Brain microvascular endothelial cell (primary cell): Measurements from ENCODE around the gene DSC2.

ENCODE experiments used
- DNase-seq: peaks from one replicate; pipeline ENCODE4 v3.0.0-alpha.2; 2020
- H3K27ac ChIP-seq: fragments of 250-450 bp; sonication (Bioruptor Pico); 2 replicates; pipeline ENCODE4 v1.5.1; 2020; ENCODE audit warnings: mild to moderate bottlenecking, moderate library complexity
- H3K27me3 ChIP-seq: fragments of 250-450 bp; sonication (Bioruptor Pico); replicated peaks from 2 replicates; pipeline ENCODE4 v1.5.1; 2020; ENCODE audit warnings: mild to moderate bottlenecking
- H3K36me3 ChIP-seq: fragments of 250-450 bp; sonication (Bioruptor Pico); replicated peaks from 2 replicates; pipeline ENCODE4 v1.5.1; 2020; ENCODE audit warnings: mild to moderate bottlenecking
- H3K4me3 ChIP-seq: 2 replicates; pipeline ENCODE4 v1.5.1; 2011; ENCODE audit warnings: low read depth, mild to moderate bottlenecking, control low read depth, low read length, moderate library complexity
- CTCF ChIP-seq: IDR thresholded peaks from 2 replicates; pipeline ENCODE4 v1.5.1; 2011; ENCODE audit warnings: low read depth, mild to moderate bottlenecking, moderate library complexity, low read length, control low read depth, inconsistent platforms; ENCODE audit errors: missing control alignments
- in situ Hi-C: cut with HindIII; loops from 2 replicates; pipeline ENCODE4 v1.10.0; 2017; ENCODE audit warnings: low sequenced_read_pairs, low pct_ligation_motif_present

Gene DSC2

GRCh38 chr18:31101183-31102024 lies 817 bp downstream of the DSC2 start:
- H3K27me3 ChIP-seq, result peaks cover 21% of the 10 kb centered on the region
- in situ Hi-C loops, result no loop called here
- no peaks in the 10 kb centered on the region for H3K36me3 ChIP-seq
- peak overlapping the region; percentile 63 for H3K4me3 ChIP-seq
- TF ChIP-seq CTCF, result peak; percentile 37
- H3K27ac ChIP-seq, result no peak overlapping the region
- no peak for DNase-seq

DNA sequence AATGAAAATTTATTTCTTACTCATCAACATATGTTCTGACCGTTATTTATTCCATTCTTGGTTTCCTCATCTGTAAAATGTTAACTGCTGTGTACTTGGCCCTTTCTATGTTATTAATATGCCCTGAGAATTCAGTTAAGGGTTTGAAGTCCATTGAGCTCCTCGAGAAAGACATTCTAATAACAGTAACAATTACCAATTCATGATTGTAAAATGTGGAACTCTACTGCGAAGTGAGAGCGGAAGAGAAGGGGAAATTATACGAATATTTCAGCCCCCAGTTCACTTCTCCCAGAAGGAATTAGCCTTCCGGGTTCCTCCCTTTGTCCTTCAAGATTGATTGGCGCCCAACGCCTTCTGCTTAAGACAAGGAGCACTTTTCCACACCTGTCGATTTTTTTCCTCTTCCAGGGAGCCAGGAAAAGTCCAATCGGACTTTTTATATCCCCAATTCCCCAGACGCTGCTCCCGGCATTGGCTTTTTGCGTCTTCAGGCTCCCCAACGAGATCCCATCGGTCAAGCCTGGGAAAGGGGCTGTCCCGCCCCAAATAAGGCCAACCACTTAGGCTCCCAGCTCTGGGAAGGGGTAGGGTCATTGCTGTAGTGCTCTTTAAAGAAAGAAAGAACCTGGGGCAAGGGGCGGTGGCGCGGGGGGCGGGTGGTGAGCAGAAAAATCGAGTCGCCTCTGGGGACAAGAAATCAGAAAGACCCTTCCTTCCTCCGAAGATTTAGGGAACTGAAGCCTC lies 1.6 kb downstream of the DSC2 start:
- no peak for DNase-seq
- H3K27ac ChIP-seq, result no peak overlapping the region
- peak overlapping the region; percentile 63 for H3K4me3 ChIP-seq

DNA sequence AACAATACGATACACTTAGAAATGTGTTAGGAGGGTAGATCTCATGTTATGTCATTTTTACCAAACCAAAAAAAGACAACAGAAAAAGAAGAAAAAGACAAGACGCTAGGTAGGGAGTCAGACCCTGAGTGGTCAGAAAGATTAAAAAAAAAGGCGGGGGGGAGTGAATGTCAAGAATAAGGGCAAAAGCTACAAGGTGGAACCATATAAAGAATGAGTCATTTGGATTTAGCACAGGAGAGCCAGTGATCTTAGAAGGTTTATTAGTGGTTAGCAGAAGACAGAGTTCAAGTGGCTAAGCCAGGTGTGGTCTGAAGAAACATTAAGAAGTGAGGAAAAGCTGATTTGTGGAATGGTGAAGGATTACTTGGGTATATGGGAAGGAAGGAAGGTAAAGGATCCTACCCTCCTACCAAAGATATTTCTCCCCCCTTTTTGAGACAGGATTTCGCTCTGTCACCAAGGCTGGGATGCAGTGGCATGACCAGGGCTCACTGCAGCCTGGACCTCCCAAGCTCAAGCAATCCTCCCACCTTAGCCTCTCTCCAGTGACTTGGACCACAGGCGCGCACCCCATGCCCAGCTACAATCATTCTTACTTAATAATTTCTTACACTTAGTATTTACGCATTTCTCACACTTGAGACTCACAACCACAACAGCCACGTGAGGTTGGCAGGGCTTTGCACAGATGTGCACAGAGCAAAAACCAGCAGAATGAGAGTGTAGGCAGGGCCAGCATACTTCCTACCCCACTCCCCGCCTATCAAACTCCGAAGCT lies 2.6 kb downstream of the DSC2 start:
- H3K27ac ChIP-seq, result no peak overlapping the region
- DNase-seq, result no peak
- in situ Hi-C loops, result no loop called here
- H3K36me3 ChIP-seq, result no peaks in the 10 kb centered on the region
- TF ChIP-seq CTCF, result no peak
- H3K4me3 ChIP-seq, result no peak overlapping the region
- peaks cover 21% of the 10 kb centered on the region for H3K27me3 ChIP-seq

More for the DNA sequence above, 1.6 kb downstream of the DSC2 start:
- Histone ChIP-seq H3K36me3 (no peaks in the 10 kb centered on the region), H3K27me3 (peaks cover 21% of the 10 kb centered on the region)
- in situ Hi-C loops, result no loop called here
- no peak for TF ChIP-seq CTCF

- in situ Hi-C loops, result no loop called here
- no peak for TF ChIP-seq CTCF
- H3K27ac ChIP-seq, result no peak overlapping the region
- no peaks in the 10 kb centered on the region for H3K36me3 ChIP-seq
- DNase-seq, result no peak
- no peak overlapping the region for H3K4me3 ChIP-seq
- H3K27me3 ChIP-seq, result peaks cover 21% of the 10 kb centered on the region
Measured at GRCh38 chr18:31098878-31099277, 3.3 kb downstream of the DSC2 start.

DNA sequence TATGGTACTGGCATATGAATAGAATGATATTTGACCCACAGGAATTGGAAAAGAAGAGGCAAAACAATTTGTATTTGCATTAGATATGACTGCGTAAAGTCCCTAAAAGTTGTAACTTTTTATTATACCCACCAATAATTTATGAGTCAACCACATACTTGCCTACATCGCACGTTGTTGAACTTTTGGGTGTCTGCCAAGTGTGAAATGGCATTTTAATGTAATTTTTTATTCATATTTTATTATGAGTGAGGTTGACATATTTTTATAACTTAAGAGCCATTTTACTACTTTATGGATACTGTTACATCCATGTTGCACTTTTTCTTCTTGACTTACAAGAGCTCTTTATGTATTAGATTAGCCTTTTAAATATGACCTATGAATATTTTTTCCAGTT lies 4.6 kb downstream of the DSC2 start:
- in situ Hi-C loops, result no loop called here
- Histone ChIP-seq H3K4me3 (no peak overlapping the region), H3K27me3 (peaks cover 21% of the 10 kb centered on the region), H3K27ac (no peak overlapping the region), H3K36me3 (no peaks in the 10 kb centered on the region)
- DNase-seq, result no peak
- no peak for TF ChIP-seq CTCF
